Keratinocyte (primary cell): ENCODE data around the gene KCTD14. TPM values are rescaled to one million over a fixed set of nuclear protein-coding genes. Genes with fewer than 3 reads are reported as not detected.

Experiments
- DNase-seq: peaks from one replicate; pipeline ENCODE4 v3.0.0-alpha.2; 2011; ENCODE audit warnings: low read depth, missing footprints, low spot score
- FAIRE-seq: peaks from 2 replicates; lab custom pipeline; 2011; peaks lifted over from hg19 to GRCh38; lab: Jason Lieb, UNC
- H2AFZ ChIP-seq: 2 replicates; pipeline ENCODE4 v1.6.0; 2012; ENCODE audit warnings: low read length, control low read depth, inconsistent platforms; ENCODE audit not compliant: control insufficient read depth
- H3K27ac ChIP-seq: 2 replicates; pipeline ENCODE4 v1.5.1; 2011; ENCODE audit warnings: low read length; ENCODE audit not compliant: control insufficient read depth, insufficient read depth
- H3K27me3 ChIP-seq: 3 replicates; pipeline ENCODE4 v1.6.0; 2011; ENCODE audit warnings: low read length; ENCODE audit not compliant: control insufficient read depth, insufficient read depth; ENCODE audit errors: extremely low read depth
- H3K36me3 ChIP-seq, 2 experiments: 2 replicates in 1 of 2; 3 replicates in 1 of 2; pipeline ENCODE4 v1.5.1; 2011; ENCODE audit warnings: low read length in 2 of 2, mild to moderate bottlenecking in 1 of 2; ENCODE audit not compliant: control insufficient read depth in 2 of 2, insufficient read depth in 2 of 2; ENCODE audit errors: extremely low read depth in 1 of 2
- H3K4me1 ChIP-seq: 3 replicates; pipeline ENCODE4 v1.5.1; 2011; ENCODE audit warnings: low read length; ENCODE audit not compliant: control insufficient read depth, insufficient read depth; ENCODE audit errors: extremely low read depth
- H3K4me2 ChIP-seq: 3 replicates; pipeline ENCODE4 v1.6.0; 2011; ENCODE audit warnings: low read depth, low read length; ENCODE audit not compliant: control insufficient read depth, insufficient read depth; ENCODE audit errors: extremely low read depth
- H3K4me3 ChIP-seq, 3 experiments: fragments of 200-600 bp in 1 of 3; sonication (generic) in 1 of 3; 2 replicates in 2 of 3; 3 replicates in 1 of 3; pipeline ENCODE4 v1.5.1; 2011 to 2016; ENCODE audit warnings: low read length in 3 of 3, mild to moderate bottlenecking in 3 of 3, control low read depth in 2 of 3, inconsistent platforms in 1 of 3, low read depth in 1 of 3, mixed read lengths in 1 of 3, mixed run types in 1 of 3, moderate library complexity in 1 of 3; ENCODE audit not compliant: control insufficient read depth in 2 of 3, insufficient read depth in 2 of 3; ENCODE audit errors: extremely low read depth in 1 of 3
- H3K79me2 ChIP-seq: 2 replicates; pipeline ENCODE4 v1.6.0; 2012; ENCODE audit warnings: low read length; ENCODE audit not compliant: control insufficient read depth, insufficient read depth
- H3K9ac ChIP-seq: 3 replicates; pipeline ENCODE4 v1.6.0; 2011; ENCODE audit warnings: low read length; ENCODE audit not compliant: control insufficient read depth, insufficient read depth; ENCODE audit errors: extremely low read depth
- H3K9me1 ChIP-seq: 3 replicates; pipeline ENCODE4 v1.6.0; 2011; ENCODE audit warnings: low read length; ENCODE audit not compliant: control insufficient read depth, insufficient read depth; ENCODE audit errors: extremely low read depth
- H3K9me3 ChIP-seq: 2 replicates; pipeline ENCODE4 v1.5.1; 2012; ENCODE audit warnings: low read depth, low read length; ENCODE audit not compliant: control insufficient read depth
- H4K20me1 ChIP-seq: 3 replicates; pipeline ENCODE4 v1.6.0; 2011; ENCODE audit warnings: low read length; ENCODE audit not compliant: control insufficient read depth, insufficient read depth; ENCODE audit errors: extremely low read depth
- CTCF ChIP-seq, 3 experiments: IDR thresholded peaks in 1 of 3; conservative IDR thresholded peaks in 1 of 3; optimal IDR thresholded peaks in 1 of 3; 2 replicates in 2 of 3; 3 replicates in 1 of 3; pipeline versions ENCODE3 to v1.5.1; 2011; ENCODE audit warnings: low read length in 3 of 3, mild to moderate bottlenecking in 3 of 3, moderate library complexity in 2 of 3, control low read depth in 1 of 3, inconsistent platforms in 1 of 3; ENCODE audit not compliant: insufficient read depth in 2 of 3; ENCODE audit errors: extremely low read depth in 1 of 3
- EZH2 ChIP-seq: IDR thresholded peaks from one replicate; pipeline ENCODE4 v1.6.1; 2012; ENCODE audit warnings: inconsistent platforms, mild to moderate bottlenecking, low read length, moderate library complexity
- dilution Hi-C: fragments of 300-500 bp; cut with MboI; formaldehyde crosslinking; loops from one replicate; pipeline ENCODE4 v1.7.0; 2020; ENCODE audit warnings: low sequenced_read_pairs; ENCODE audit not compliant: extremely low pct_ligation_motif_present
- polyA plus RNA-seq, 5 experiments: library from polyadenylated mRNA; depleted of rRNA in 3 of 5; stranded (reverse) in 3 of 5; stranded (forward) in 1 of 5; unstranded in 1 of 5; fragments of >200 nt; gene quantifications; 1 replicate in 1 of 5; 2 replicates in 3 of 5; 3 replicates in 1 of 5; pipeline versions ENCODE4 v1.2.1 to v1.2.3, GENCODE V29; 2011 to 2012; ENCODE audit warnings: missing spikeins in 2 of 5, low read depth in 1 of 5, low replicate concordance in 1 of 5

The KCTD14 gene
- polyA plus RNA-seq, 1 donor (not counting 4 experiments of a cell fraction or from before 2014, with no cell fraction given): 2.1 TPM

DNA sequence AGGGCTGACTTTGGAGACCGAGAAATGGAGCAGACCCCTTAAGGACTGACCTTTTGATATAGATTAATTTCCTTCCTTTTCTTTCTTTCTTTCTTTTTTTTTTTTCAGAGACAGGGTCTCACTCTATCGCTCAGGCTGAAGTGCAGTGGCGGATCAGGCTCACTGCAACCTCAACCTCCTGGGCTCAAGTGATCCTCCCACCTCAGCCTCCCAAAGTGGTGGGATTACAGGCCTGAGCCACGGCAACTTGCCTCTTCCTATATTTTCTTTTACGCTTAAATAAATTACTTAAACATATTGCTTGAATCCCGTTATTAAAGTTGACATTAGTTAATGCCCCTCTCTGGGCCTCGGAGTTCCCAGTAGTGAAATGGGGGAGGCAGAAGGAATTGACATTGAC lies 350 bp upstream of the KCTD14 start:
- H3K9me1 ChIP-seq: no peaks in the 10 kb centered on the region
- peak overlapping the region; percentile 45 for H3K9ac ChIP-seq
- FAIRE-seq: no peak
- TF ChIP-seq EZH2: no peak
- no peak for TF ChIP-seq CTCF (optimal IDR thresholded peaks at IDR 0.05 in 1 of 3, IDR thresholded peaks at IDR 0.05 in 1 of 3, conservative IDR thresholded peaks at IDR 0.05 in 1 of 3; ENCODE audit: extremely low read depth in 1 of 3, insufficient read depth in 2 of 3, low read length in 3 of 3)
- H4K20me1 ChIP-seq: no peaks in the 10 kb centered on the region
- H3K27ac ChIP-seq: no peak overlapping the region
- no peaks in the 10 kb centered on the region for H3K27me3 ChIP-seq
- DNase-seq: no peak
- H3K4me2 ChIP-seq: peak overlapping the region; percentile 74
- H3K4me1 ChIP-seq: peaks cover 15% of the 10 kb centered on the region
- H3K9me3 ChIP-seq: no peaks in the 10 kb centered on the region
- H3K4me3 ChIP-seq: peak overlapping the region; percentile 41 to 67 (median 48)
- H3K79me2 ChIP-seq: no peaks in the 10 kb centered on the region
- dilution Hi-C loops: no loop called here
- no peaks in the 10 kb centered on the region for H3K36me3 ChIP-seq
- peak overlapping the region; percentile 94 for H2AFZ ChIP-seq

GRCh38 chr11:78021611-78022010 lies 1.5 kb downstream of the KCTD14 start:
- dilution Hi-C loops: no loop called here
- H3K4me2 ChIP-seq: no peak overlapping the region
- H3K4me3 ChIP-seq: no peak overlapping the region
- FAIRE-seq (no peak), DNase-seq (no peak)
- H3K36me3 ChIP-seq: no peaks in the 10 kb centered on the region
- H3K27me3 ChIP-seq: no peaks in the 10 kb centered on the region
- H3K9me1 ChIP-seq: no peaks in the 10 kb centered on the region
- H3K79me2 ChIP-seq: no peaks in the 10 kb centered on the region
- H3K9me3 ChIP-seq: no peaks in the 10 kb centered on the region
- no peaks in the 10 kb centered on the region for H4K20me1 ChIP-seq
- no peak overlapping the region for H2AFZ ChIP-seq
- H3K9ac ChIP-seq: no peak overlapping the region
- H3K27ac ChIP-seq: no peak overlapping the region
- H3K4me1 ChIP-seq: peaks cover 15% of the 10 kb centered on the region
- TF ChIP-seq EZH2 (no peak), CTCF (optimal IDR thresholded peaks at IDR 0.05 in 1 of 3, IDR thresholded peaks at IDR 0.05 in 1 of 3, conservative IDR thresholded peaks at IDR 0.05 in 1 of 3; ENCODE audit: extremely low read depth in 1 of 3, insufficient read depth in 2 of 3, low read length in 3 of 3) (no peak)
